Lower leg skin (tissue), 3 donors: ENCODE results near the gene CPSF7.

Source experiments
- POLR2A ChIP-seq, 2 donors: fragments of 450-650 bp; IDR thresholded peaks; one replicate each; pipeline ENCODE4 v1.6.1; 2016 to 2017; ENCODE audit warnings: antibody characterized with exemption in 2 of 2, mild to moderate bottlenecking in 1 of 2, moderate library complexity in 1 of 2
- TF ChIP-seq, protein P1 (sequence below), 3 donors: fragments of 450-650 bp; IDR thresholded peaks; one replicate each; pipeline ENCODE4 v1.5.1; 2016; ENCODE audit warnings: antibody characterized with exemption in 3 of 3, mild to moderate bottlenecking in 3 of 3, moderate library complexity in 2 of 3

DNA sequence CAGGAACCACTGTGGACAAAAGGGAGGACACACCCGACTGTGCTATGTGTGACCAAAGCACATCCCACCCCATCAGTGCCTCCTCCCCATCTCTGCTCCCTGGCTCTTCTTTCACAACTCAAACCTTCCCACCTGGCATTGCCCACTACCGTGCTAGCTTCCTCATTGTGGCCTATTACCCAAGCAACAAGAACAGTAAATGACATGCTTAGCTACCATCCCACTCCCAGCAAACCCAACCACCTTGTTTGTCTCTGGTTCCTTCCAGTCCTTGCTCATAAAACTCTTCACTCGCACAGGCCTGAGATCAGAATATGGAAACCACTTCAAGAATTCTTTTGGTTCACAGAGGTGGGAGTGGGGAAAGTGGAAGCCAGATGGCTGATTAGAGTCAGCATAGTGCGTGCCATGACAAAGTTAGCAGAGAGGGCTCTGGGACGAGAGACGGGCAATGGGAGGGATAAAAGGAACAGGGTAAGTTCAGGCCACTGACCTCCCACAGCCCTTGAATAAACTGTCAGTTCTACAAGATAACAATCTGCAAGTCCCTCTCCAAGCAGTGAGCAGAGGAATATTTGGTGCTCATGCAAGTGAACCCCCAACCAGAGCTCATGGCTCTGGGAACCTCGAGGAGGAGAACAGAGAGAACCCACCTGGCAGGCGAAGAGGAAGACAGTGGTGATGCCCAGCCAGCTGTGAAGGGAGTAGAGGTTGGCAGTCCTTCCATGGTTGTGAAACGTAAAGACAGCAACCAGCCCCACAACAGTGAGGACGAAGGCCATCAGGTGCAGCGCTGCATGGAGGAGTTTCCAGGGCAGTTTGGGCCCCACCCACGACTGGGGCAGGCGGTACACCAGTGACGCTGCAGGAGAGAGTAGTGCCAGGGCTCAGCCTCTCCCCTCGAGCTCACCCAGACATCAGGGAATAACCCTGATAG, 76.4 kb downstream of the CPSF7 start:
- TF ChIP-seq, protein P1, sequence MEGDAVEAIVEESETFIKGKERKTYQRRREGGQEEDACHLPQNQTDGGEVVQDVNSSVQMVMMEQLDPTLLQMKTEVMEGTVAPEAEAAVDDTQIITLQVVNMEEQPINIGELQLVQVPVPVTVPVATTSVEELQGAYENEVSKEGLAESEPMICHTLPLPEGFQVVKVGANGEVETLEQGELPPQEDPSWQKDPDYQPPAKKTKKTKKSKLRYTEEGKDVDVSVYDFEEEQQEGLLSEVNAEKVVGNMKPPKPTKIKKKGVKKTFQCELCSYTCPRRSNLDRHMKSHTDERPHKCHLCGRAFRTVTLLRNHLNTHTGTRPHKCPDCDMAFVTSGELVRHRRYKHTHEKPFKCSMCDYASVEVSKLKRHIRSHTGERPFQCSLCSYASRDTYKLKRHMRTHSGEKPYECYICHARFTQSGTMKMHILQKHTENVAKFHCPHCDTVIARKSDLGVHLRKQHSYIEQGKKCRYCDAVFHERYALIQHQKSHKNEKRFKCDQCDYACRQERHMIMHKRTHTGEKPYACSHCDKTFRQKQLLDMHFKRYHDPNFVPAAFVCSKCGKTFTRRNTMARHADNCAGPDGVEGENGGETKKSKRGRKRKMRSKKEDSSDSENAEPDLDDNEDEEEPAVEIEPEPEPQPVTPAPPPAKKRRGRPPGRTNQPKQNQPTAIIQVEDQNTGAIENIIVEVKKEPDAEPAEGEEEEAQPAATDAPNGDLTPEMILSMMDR (IDR thresholded peaks at IDR 0.05), result no peak
- TF ChIP-seq POLR2A (IDR thresholded peaks at IDR 0.05), result no peak
